Measurements from ENCODE around the gene RYR2. TPM values are rescaled to one million over a fixed set of nuclear protein-coding genes. Genes with fewer than 3 reads are reported as not detected.

The RYR2 gene
- total RNA-seq, 4 donors from 2014 or later = 1.2 to 7.0 (median 2.5) TPM

- DNase-seq = no peak
- H3K4me1 ChIP-seq = peaks cover 0 to 7% (median 1%) of the 10 kb centered on the region in 4 donors
- no peaks in the 10 kb centered on the region for H3K36me3 ChIP-seq
- TF ChIP-seq POLR2AphosphoS5 (IDR thresholded peaks at IDR 0.05) = no peak
- TF ChIP-seq, protein P1, sequence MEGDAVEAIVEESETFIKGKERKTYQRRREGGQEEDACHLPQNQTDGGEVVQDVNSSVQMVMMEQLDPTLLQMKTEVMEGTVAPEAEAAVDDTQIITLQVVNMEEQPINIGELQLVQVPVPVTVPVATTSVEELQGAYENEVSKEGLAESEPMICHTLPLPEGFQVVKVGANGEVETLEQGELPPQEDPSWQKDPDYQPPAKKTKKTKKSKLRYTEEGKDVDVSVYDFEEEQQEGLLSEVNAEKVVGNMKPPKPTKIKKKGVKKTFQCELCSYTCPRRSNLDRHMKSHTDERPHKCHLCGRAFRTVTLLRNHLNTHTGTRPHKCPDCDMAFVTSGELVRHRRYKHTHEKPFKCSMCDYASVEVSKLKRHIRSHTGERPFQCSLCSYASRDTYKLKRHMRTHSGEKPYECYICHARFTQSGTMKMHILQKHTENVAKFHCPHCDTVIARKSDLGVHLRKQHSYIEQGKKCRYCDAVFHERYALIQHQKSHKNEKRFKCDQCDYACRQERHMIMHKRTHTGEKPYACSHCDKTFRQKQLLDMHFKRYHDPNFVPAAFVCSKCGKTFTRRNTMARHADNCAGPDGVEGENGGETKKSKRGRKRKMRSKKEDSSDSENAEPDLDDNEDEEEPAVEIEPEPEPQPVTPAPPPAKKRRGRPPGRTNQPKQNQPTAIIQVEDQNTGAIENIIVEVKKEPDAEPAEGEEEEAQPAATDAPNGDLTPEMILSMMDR (IDR thresholded peaks at IDR 0.05) = no peak
- no peak for TF ChIP-seq EP300 (IDR thresholded peaks at IDR 0.05; ENCODE audit: low read depth)
- no peak for TF ChIP-seq POLR2A (IDR thresholded peaks at IDR 0.05)
- no peaks in the 10 kb centered on the region for H3K27me3 ChIP-seq
- in situ Hi-C loops (cut with MboI; ENCODE audit: low pct_ligation_motif_present in 1 of 4, low pct_unique_long_range_greater_than_20kb in 1 of 4, low sequenced_read_pairs in 3 of 4) = no loop called here
- no peaks in the 10 kb centered on the region for H3K9me3 ChIP-seq
- WGBS, 2 donors (ENCODE audit: low coverage in 1 of 2) = 88 to 89% methylated on average over 2 of the region's 2 CpGs
- no peak overlapping the region for H3K4me3 ChIP-seq
- intact Hi-C loops (cut with DNase I; ENCODE audit: low total_unique reads) = no loop called here
- H3K27ac ChIP-seq = no peak overlapping the region
These were observed 181.4 kb downstream of the RYR2 start for GRCh38 chr1:237223419-237223818.

- Histone ChIP-seq H3K4me1 (no peaks in the 10 kb centered on the region), H3K27ac (no peak overlapping the region), H3K4me3 (no peak overlapping the region), H3K9me3 (no peaks in the 10 kb centered on the region), H3K27me3 (no peaks in the 10 kb centered on the region), H3K36me3 (no peaks in the 10 kb centered on the region)
- 47 to 61% methylated on average over 9 to 13 of the region's 13 CpGs for WGBS, 2 donors (ENCODE audit: low coverage in 1 of 2)
- in situ Hi-C loops (cut with MboI; ENCODE audit: low pct_ligation_motif_present in 1 of 4, low pct_unique_long_range_greater_than_20kb in 1 of 4, low sequenced_read_pairs in 3 of 4) = no loop called here
- no peak for DNase-seq
- TF ChIP-seq, protein P1 (IDR thresholded peaks at IDR 0.05) = no peak
- no peak for TF ChIP-seq EP300 (IDR thresholded peaks at IDR 0.05; ENCODE audit: low read depth)
- TF ChIP-seq POLR2A (IDR thresholded peaks at IDR 0.05) = no peak
- intact Hi-C loops (cut with DNase I; ENCODE audit: low total_unique reads) = no loop called here
These were observed 184.4 kb downstream of the RYR2 start for GRCh38 chr1:237226177-237226944.

DNA sequence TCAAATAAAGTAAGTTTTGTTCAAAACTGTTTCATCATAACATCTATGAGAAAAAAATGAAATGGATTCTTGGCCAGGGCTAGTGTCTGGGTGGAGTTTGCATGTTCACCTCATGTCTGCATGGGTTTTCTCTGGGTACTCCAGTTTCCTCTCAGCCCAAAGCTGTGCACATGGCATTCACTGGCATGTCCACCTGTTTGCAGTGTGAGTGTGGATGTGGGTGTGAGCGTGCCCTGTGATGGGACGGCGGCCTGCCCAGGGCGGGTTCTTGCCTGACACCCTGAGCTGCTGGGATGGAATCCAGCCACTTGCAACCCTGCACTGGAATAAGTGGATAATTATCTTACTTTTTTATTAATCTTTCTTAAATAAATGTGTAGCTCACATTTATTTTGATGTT is 185.5 kb downstream of the RYR2 start:
- 89% methylated on average over 4 of the region's 4 CpGs; no CpG with 5 or more reads in 1 of the 2 donors for WGBS, 2 donors (ENCODE audit: low coverage in 1 of 2)
- in situ Hi-C loops (cut with MboI; ENCODE audit: low pct_ligation_motif_present in 1 of 4, low pct_unique_long_range_greater_than_20kb in 1 of 4, low sequenced_read_pairs in 3 of 4) = no loop called here
- H3K9me3 ChIP-seq = no peaks in the 10 kb centered on the region

GRCh38 chr1:237228421-237228820 is 186.4 kb downstream of the RYR2 start:
- H3K4me1 ChIP-seq = no peaks in the 10 kb centered on the region
- no peak overlapping the region for H3K27ac ChIP-seq
- TF ChIP-seq, protein P1 (IDR thresholded peaks at IDR 0.05) = no peak
- TF ChIP-seq POLR2AphosphoS5 (IDR thresholded peaks at IDR 0.05) (no peak), EP300 (IDR thresholded peaks at IDR 0.05; ENCODE audit: low read depth) (no peak), POLR2A (IDR thresholded peaks at IDR 0.05) (no peak)
- no peak overlapping the region for H3K4me3 ChIP-seq
- H3K36me3 ChIP-seq = no peaks in the 10 kb centered on the region
- in situ Hi-C loops (cut with MboI; ENCODE audit: low pct_ligation_motif_present in 1 of 4, low pct_unique_long_range_greater_than_20kb in 1 of 4, low sequenced_read_pairs in 3 of 4) (no loop called here), intact Hi-C loops (cut with DNase I; ENCODE audit: low total_unique reads) (no loop called here)
- DNase-seq = no peak
- WGBS, 2 donors (ENCODE audit: low coverage in 1 of 2) = 75 to 79% methylated on average over 2 to 3 of the region's 3 CpGs
- no peaks in the 10 kb centered on the region for H3K9me3 ChIP-seq
- H3K27me3 ChIP-seq = no peaks in the 10 kb centered on the region

More for the DNA sequence above, 185.5 kb downstream of the RYR2 start:
- TF ChIP-seq POLR2AphosphoS5 (IDR thresholded peaks at IDR 0.05) (no peak), POLR2A (IDR thresholded peaks at IDR 0.05) (no peak), EP300 (IDR thresholded peaks at IDR 0.05; ENCODE audit: low read depth) (no peak)
- Histone ChIP-seq H3K4me1 (no peaks in the 10 kb centered on the region), H3K27ac (no peak overlapping the region), H3K27me3 (no peaks in the 10 kb centered on the region), H3K4me3 (no peak overlapping the region), H3K36me3 (no peaks in the 10 kb centered on the region)
- DNase-seq = no peak
- intact Hi-C loops (cut with DNase I; ENCODE audit: low total_unique reads) = no loop called here
